ENCODE data around the gene FAM124A. TPM values are rescaled to one million over a fixed set of nuclear protein-coding genes. Genes with fewer than 3 reads are reported as not detected.

Gene FAM124A
- polyA plus RNA-seq, 1 donor = 1.2 TPM

DNA sequence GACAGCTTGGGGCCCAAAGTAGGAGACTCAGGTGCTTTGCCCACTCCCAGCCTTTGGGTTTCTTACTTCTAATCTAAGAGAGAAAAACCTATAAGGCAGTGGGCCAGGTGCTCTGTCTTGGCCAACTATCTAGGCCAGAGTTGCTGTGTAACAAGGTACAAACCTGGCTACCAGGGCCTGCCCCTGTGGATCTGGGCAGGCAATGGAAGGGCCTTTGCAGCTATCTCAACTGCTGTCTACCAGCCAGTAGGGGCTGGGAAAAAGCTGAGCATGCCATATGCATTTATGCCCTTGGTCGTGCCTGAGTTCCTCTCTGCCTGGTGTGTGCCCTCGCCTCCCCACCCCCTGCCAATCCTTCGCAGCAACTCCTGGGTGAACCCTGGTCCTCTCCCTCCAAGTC lies 100.6 kb downstream of the FAM124A start:
- H3K9me3 ChIP-seq (ENCODE audit: control insufficient read depth, low read depth, low read length) = no peaks in the 10 kb centered on the region
- H3K36me3 ChIP-seq (ENCODE audit: control insufficient read depth, insufficient read depth, low read length) = no peaks in the 10 kb centered on the region
- no peak for DNase-seq
- no peak overlapping the region for H3K4me3 ChIP-seq (ENCODE audit: low read length)
- no peaks in the 10 kb centered on the region for H3K27me3 ChIP-seq (ENCODE audit: control insufficient read depth, insufficient read depth, low read length)
- no peak overlapping the region for H3K27ac ChIP-seq (ENCODE audit: low read length)
- H3K4me1 ChIP-seq (ENCODE audit: control insufficient read depth, insufficient read depth, low read length) = no peaks in the 10 kb centered on the region
- no CpG with 5 or more reads among the region's 3 CpGs for WGBS (ENCODE audit: insufficient coverage, low lambda C conversion rate)

DNA sequence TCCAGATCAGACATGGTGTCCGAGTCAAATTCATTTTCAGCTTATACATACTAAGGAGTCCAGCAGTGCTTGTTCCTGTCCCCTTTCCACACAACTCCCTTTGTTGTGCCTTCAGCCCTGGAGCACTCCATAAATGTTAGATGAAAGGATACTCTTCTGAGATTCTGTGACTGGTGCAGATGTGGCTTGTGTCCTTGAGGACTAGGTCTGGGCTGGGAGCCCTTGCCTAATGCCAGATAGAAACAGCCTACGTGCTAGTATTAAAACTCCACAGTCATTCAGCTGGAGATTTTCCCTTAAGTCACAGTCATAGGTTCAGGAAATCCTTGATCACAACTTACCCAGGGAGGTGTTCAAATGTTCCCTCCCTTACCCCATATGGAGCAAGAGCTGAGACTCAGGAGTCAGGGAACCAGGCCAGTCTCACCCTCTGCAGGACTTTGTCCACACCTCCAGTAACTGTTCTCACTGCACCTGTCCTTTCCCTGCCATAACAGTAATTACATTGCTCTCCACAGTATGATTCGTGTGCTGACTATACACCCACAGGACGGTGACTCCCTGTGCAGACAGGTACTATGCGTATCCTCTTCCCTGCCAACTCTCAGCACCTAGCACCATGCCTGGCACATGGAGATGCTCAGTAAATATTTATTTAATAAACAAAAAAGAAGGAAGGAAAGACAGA lies 101.8 kb downstream of the FAM124A start:
- Histone ChIP-seq H3K36me3 (ENCODE audit: control insufficient read depth, insufficient read depth, low read length) (no peaks in the 10 kb centered on the region), H3K9me3 (ENCODE audit: control insufficient read depth, low read depth, low read length) (no peaks in the 10 kb centered on the region), H3K4me3 (ENCODE audit: low read length) (no peak overlapping the region), H3K4me1 (ENCODE audit: control insufficient read depth, insufficient read depth, low read length) (no peaks in the 10 kb centered on the region), H3K27me3 (ENCODE audit: control insufficient read depth, insufficient read depth, low read length) (no peaks in the 10 kb centered on the region), H3K27ac (ENCODE audit: low read length) (no peak overlapping the region)
- no CpG with 5 or more reads among the region's 5 CpGs for WGBS (ENCODE audit: insufficient coverage, low lambda C conversion rate)
- peak in 1 of 2 donors; percentile 4 for DNase-seq

GRCh38 chr13:51324714-51325420 lies 102.7 kb downstream of the FAM124A start:
- H3K27ac ChIP-seq (ENCODE audit: low read length) = no peak overlapping the region
- H3K36me3 ChIP-seq (ENCODE audit: control insufficient read depth, insufficient read depth, low read length) = no peaks in the 10 kb centered on the region
- no peaks in the 10 kb centered on the region for H3K27me3 ChIP-seq (ENCODE audit: control insufficient read depth, insufficient read depth, low read length)
- H3K9me3 ChIP-seq (ENCODE audit: control insufficient read depth, low read depth, low read length) = no peaks in the 10 kb centered on the region
- no peak for DNase-seq
- WGBS (ENCODE audit: insufficient coverage, low lambda C conversion rate) = no CpG with 5 or more reads among the region's 14 CpGs
- no peaks in the 10 kb centered on the region for H3K4me1 ChIP-seq (ENCODE audit: control insufficient read depth, insufficient read depth, low read length)
- H3K4me3 ChIP-seq (ENCODE audit: low read length) = no peak overlapping the region

DNA sequence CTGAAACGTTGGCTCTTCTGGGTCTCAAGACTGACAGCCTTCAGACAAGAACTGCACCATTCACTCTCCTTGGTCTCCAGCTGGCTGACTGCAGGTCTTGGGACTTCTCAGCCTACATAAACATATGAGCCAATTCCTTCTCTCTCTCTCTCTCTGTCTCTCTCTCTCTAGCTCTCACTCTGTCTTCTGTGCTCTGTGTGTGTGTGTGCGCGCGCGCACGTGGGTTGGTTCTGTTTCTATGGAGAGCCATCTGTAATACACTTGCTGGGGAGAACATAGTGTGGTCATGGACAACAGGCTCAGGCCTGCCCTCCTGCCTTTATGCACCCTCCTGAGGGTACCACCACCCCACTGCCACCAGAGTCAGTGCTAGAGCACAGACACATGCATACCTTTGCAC lies 103.6 kb downstream of the FAM124A start:
- Histone ChIP-seq H3K4me1 (ENCODE audit: control insufficient read depth, insufficient read depth, low read length) (no peaks in the 10 kb centered on the region), H3K27me3 (ENCODE audit: control insufficient read depth, insufficient read depth, low read length) (no peaks in the 10 kb centered on the region), H3K36me3 (ENCODE audit: control insufficient read depth, insufficient read depth, low read length) (no peaks in the 10 kb centered on the region), H3K27ac (ENCODE audit: low read length) (no peak overlapping the region), H3K4me3 (ENCODE audit: low read length) (no peak overlapping the region), H3K9me3 (ENCODE audit: control insufficient read depth, low read depth, low read length) (no peaks in the 10 kb centered on the region)
- WGBS (ENCODE audit: insufficient coverage, low lambda C conversion rate) = no CpG with 5 or more reads among the region's 6 CpGs
- DNase-seq = no peak

DNA sequence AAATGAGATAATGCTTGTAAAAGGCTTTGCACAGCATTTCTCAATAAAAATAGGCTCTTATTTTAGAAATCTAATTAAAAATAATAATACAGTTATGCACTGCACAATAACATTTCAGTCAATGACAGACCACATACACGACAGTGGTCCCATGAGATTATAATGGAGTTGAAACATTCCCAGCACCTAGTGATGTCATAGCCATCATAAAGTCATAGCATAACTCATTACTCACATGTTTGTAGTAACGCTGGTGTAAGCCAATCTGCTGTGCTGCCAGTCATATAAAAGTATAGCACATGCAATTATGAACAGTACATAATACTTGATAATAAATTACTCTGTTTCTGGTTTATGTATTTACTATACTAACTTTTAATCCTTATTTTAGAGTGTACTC lies 104.6 kb downstream of the FAM124A start:
- H3K4me3 ChIP-seq (ENCODE audit: low read length) = no peak overlapping the region
- no peaks in the 10 kb centered on the region for H3K36me3 ChIP-seq (ENCODE audit: control insufficient read depth, insufficient read depth, low read length)
- no peaks in the 10 kb centered on the region for H3K4me1 ChIP-seq (ENCODE audit: control insufficient read depth, insufficient read depth, low read length)
- H3K27ac ChIP-seq (ENCODE audit: low read length) = no peak overlapping the region
- H3K9me3 ChIP-seq (ENCODE audit: control insufficient read depth, low read depth, low read length) = no peaks in the 10 kb centered on the region
- no CpG with 5 or more reads among the region's 2 CpGs for WGBS (ENCODE audit: insufficient coverage, low lambda C conversion rate)
- no peak for DNase-seq
- no peaks in the 10 kb centered on the region for H3K27me3 ChIP-seq (ENCODE audit: control insufficient read depth, insufficient read depth, low read length)

- Histone ChIP-seq H3K27me3 (ENCODE audit: control insufficient read depth, insufficient read depth, low read length) (no peaks in the 10 kb centered on the region), H3K36me3 (ENCODE audit: control insufficient read depth, insufficient read depth, low read length) (no peaks in the 10 kb centered on the region), H3K27ac (ENCODE audit: low read length) (no peak overlapping the region), H3K4me1 (ENCODE audit: control insufficient read depth, insufficient read depth, low read length) (no peaks in the 10 kb centered on the region), H3K9me3 (ENCODE audit: control insufficient read depth, low read depth, low read length) (no peaks in the 10 kb centered on the region), H3K4me3 (ENCODE audit: low read length) (no peak overlapping the region)
- WGBS (ENCODE audit: insufficient coverage, low lambda C conversion rate) = 100% methylated on average over 1 of the region's 2 CpGs
- DNase-seq = no peak
Observed at GRCh38 chr13:51327961-51328360, 105.8 kb downstream of the FAM124A start.

- Histone ChIP-seq H3K4me3 (ENCODE audit: low read length) (no peak overlapping the region), H3K27me3 (ENCODE audit: control insufficient read depth, insufficient read depth, low read length) (no peaks in the 10 kb centered on the region), H3K9me3 (ENCODE audit: control insufficient read depth, low read depth, low read length) (no peaks in the 10 kb centered on the region), H3K27ac (ENCODE audit: low read length) (no peak overlapping the region), H3K4me1 (ENCODE audit: control insufficient read depth, insufficient read depth, low read length) (no peaks in the 10 kb centered on the region), H3K36me3 (ENCODE audit: control insufficient read depth, insufficient read depth, low read length) (no peaks in the 10 kb centered on the region)
- WGBS (ENCODE audit: insufficient coverage, low lambda C conversion rate) = no CpG with 5 or more reads among the region's 6 CpGs
- no peak for DNase-seq
Observed at GRCh38 chr13:51328488-51328887, 106.3 kb downstream of the FAM124A start.

- no peak for DNase-seq
- no CpG with 5 or more reads among the region's 3 CpGs for WGBS (ENCODE audit: insufficient coverage, low lambda C conversion rate)
- Histone ChIP-seq H3K4me3 (ENCODE audit: low read length) (no peak overlapping the region), H3K27me3 (ENCODE audit: control insufficient read depth, insufficient read depth, low read length) (no peaks in the 10 kb centered on the region), H3K36me3 (ENCODE audit: control insufficient read depth, insufficient read depth, low read length) (no peaks in the 10 kb centered on the region), H3K9me3 (ENCODE audit: control insufficient read depth, low read depth, low read length) (no peaks in the 10 kb centered on the region), H3K27ac (ENCODE audit: low read length) (no peak overlapping the region), H3K4me1 (ENCODE audit: control insufficient read depth, insufficient read depth, low read length) (no peaks in the 10 kb centered on the region)
Observed at GRCh38 chr13:51329606-51330005, 107.4 kb downstream of the FAM124A start.

DNA sequence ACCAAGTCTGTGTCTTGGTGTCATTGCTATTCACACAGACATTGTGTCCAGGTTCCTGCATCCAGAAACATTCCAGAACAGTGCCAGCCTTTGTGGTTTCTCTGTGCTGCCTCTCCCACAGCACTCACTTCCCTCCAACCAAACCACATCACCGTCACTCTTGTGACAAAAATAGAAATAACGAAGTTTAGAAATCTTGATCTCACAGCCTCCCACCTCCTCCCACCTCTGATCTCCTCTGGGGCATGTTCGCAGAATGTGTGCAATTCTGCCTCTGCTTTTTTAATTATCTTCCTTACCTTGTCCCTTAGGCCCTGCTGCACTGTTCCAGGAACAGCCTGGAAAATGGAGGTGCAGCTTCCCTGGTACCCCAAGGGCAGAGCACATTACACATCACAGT lies 108.6 kb downstream of the FAM124A start:
- H3K9me3 ChIP-seq (ENCODE audit: control insufficient read depth, low read depth, low read length) = no peaks in the 10 kb centered on the region
- H3K4me1 ChIP-seq (ENCODE audit: control insufficient read depth, insufficient read depth, low read length) = no peaks in the 10 kb centered on the region
- DNase-seq = no peak
- H3K36me3 ChIP-seq (ENCODE audit: control insufficient read depth, insufficient read depth, low read length) = no peaks in the 10 kb centered on the region
- H3K27me3 ChIP-seq (ENCODE audit: control insufficient read depth, insufficient read depth, low read length) = no peaks in the 10 kb centered on the region
- WGBS (ENCODE audit: insufficient coverage, low lambda C conversion rate) = 80% methylated on average over 1 of the region's 3 CpGs
- no peak overlapping the region for H3K4me3 ChIP-seq (ENCODE audit: low read length)
- no peak overlapping the region for H3K27ac ChIP-seq (ENCODE audit: low read length)

DNA sequence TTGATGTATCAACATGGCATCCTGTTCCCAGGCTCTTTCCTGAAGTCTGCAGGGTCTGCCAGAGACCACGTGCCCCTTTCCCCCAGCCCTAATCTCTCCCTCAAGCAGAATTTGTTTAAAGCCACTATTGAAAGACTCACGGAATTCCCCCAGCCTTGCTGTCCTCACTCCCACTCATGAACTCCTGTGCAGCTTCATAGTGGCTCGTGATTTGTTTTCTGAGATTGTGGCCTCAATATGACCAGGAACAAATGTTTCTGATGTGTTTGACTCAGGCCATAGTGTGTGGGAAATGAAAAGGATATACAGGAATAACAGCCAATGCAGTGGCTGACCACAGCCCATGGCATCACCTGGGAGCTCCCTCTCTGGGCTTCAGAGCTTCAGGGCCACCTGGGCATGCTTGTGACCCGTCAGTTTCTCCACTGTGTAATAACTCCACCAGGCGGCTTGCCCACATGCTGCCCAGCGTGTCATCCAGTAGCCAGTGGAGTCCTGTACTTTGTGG lies 109.2 kb downstream of the FAM124A start:
- no CpG with 5 or more reads among the region's 6 CpGs for WGBS (ENCODE audit: insufficient coverage, low lambda C conversion rate)
- Histone ChIP-seq H3K27ac (ENCODE audit: low read length) (no peak overlapping the region), H3K9me3 (ENCODE audit: control insufficient read depth, low read depth, low read length) (no peaks in the 10 kb centered on the region), H3K36me3 (ENCODE audit: control insufficient read depth, insufficient read depth, low read length) (no peaks in the 10 kb centered on the region), H3K4me1 (ENCODE audit: control insufficient read depth, insufficient read depth, low read length) (no peaks in the 10 kb centered on the region), H3K4me3 (ENCODE audit: low read length) (no peak overlapping the region), H3K27me3 (ENCODE audit: control insufficient read depth, insufficient read depth, low read length) (no peaks in the 10 kb centered on the region)
- DNase-seq = no peak
